ENCODE data around the gene A4GALT.

DNA sequence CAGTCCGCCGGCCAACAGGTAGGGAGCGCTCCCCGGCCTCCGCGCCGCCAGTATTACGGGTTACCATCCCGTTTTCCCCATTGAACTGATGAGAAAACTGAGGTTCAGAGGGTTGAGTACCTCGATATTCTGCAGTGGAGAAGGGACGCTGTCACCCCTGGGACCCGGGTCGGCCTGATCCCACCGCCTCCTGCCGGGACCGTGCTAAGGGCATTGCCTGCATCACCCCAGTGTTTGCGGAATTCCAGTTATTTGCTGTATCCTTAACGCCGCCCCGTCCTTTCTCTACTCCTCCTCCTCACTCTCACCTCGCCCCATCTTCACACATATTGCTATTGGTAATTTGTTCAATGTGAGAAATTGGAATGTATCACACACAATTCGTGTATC lies 370 bp upstream of the A4GALT start:
- TF ChIP-seq POLR2A (IDR thresholded peaks at IDR 0.05), result no peak
- no peak for TF ChIP-seq CTCF (IDR thresholded peaks at IDR 0.05)
